Jurkat, Clone E6-1 (cell line): ENCODE data around the gene EML1.

ENCODE experiments used
- DNase-seq: peaks from one replicate; pipeline ENCODE4 v3.0.0-alpha.2; 2011; ENCODE audit warnings: low read depth, low spot score
- H3K4me3 ChIP-seq: 2 replicates; pipeline ENCODE4 v1.5.1; 2011; ENCODE audit warnings: mild to moderate bottlenecking, low read length, control low read depth, moderate library complexity

Gene EML1

DNA sequence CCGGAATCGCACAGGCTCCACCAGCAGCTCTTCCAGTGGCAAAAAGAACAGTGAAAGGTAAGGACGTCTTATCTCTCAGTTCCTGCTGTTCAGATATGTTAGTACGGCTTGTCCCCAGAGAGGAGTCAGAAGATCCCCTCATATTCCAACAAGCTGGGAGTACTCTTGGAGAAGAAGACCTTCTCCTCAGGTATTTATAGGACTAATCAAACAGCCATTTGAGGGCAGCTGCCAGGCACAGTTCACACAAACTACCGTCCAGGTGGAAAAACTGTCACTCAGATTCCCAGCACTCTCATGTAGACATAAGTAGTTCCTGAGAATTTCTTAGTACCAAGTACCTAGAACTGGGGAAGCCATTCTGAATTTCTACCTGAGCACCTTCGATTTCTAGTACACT is 85.3 kb downstream of the EML1 start:
- H3K4me3 ChIP-seq, result no peak overlapping the region
- DNase-seq, result no peak

DNA sequence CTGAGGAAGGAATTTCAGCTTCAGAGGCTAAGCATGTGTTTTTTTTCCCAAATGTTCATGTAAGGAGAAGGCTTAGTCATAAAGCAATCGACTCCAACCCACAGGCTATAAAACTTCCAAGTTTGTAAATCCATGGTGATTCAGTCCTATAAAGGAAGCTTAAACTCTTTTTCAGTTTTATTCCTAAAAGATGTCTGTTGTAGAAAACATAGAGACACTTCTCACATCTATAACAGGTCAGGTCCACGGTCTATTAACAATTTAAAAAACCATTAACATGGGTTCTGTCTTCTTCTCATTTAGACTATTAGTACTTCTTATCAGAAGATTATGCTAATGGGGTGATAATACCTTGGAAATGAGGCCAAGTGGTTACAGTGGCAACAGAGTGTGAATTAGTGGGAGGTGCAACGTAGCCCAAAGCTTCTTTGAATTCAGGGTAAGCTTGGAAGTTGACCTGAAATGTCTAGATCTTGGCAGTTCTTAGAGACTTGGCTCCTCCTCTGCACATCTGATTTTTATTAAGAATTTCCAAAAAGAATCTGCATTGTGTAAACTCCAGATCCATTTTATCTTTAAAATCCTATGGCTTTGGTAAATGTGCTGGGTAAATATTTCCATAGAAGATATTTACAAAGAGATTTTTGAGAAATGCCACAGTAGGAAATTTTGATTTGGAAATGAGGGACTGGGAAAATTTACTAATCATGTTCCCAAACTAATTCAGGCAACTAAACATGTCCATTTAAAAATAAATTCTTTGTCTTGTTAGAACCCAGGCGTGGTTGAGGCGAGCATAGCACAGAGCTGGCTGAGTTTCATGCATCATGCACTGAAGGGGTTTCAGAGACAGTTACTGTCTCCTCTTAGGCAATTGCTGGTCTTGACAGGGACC is 86.4 kb downstream of the EML1 start:
- H3K4me3 ChIP-seq, result no peak overlapping the region
- no peak for DNase-seq

DNA sequence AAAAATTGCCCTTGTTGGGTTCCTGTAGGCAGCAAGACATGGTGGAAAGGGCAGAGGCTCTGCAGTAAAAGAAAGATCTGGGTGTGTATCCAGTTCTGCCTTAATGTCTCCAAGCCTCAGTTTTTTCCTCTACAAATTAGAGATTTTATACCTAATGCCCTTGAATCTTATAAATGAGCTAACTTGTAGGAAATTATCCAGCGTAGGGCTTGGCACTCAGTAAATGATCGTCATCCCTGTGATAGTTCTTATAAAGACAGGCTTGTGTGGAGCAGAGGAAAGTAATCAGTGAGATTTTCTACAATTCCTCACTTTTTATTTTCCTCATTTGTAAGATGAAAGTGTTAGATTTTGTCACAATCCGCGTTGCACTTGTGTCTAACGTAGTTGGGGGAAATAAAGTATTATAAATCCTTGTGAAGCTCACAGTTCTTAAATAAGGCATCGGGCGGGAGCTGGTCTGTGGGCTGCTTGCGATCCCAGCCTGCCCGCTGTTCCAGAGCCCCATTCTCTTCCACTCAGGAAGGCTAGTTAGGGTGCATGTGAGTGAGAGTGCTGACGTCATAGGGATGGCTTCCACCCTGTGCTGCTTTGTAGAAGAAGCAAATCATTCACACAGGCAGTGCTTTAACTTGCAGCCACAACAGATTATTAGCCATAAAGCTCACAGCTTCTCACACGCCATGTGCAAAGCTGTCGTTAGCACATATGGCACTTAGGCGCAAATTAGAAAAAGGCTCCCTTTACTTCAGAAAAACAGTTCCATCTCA is 87.6 kb downstream of the EML1 start:
- no peak for DNase-seq

DNA sequence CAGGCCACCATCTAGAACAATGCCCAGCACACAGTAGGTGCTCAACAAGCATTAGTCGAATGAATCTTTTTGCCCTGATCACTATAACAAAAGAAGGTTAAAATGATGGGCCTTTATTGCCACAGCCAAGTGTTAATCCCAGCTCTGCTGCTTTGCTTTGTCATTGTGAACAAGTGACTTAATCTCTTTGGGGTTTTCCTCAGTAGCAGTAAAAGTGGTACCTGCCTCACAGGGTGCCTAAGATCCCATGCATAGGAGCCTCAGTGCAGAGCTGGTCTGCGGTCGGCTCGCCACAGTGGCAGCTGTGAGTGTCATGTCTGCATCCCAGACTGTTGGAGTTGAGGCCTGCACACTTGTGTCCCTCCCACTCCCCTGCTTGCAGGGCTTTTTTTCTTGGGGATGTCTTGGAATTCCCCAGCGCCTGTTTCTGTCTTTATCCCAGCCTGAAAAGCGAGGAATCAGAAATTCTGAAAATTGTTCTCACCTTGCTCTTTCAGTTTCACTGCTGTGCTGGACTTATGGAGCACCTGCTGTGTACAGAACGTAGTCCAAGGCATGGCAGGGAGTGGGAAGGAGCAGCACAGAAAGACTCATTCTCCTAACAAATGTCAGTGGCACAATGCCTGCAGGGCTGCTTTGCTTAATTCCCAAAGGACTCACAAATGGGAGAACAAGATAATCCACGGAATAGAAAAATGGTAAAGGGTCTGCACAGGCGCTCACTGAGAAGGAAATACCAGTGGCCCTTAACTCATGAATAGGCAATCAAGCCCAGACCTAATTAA is 90.8 kb downstream of the EML1 start:
- no peak for DNase-seq
- H3K4me3 ChIP-seq, result no peak overlapping the region

More for the DNA sequence above, 87.6 kb downstream of the EML1 start:
- H3K4me3 ChIP-seq, result no peak overlapping the region

DNA sequence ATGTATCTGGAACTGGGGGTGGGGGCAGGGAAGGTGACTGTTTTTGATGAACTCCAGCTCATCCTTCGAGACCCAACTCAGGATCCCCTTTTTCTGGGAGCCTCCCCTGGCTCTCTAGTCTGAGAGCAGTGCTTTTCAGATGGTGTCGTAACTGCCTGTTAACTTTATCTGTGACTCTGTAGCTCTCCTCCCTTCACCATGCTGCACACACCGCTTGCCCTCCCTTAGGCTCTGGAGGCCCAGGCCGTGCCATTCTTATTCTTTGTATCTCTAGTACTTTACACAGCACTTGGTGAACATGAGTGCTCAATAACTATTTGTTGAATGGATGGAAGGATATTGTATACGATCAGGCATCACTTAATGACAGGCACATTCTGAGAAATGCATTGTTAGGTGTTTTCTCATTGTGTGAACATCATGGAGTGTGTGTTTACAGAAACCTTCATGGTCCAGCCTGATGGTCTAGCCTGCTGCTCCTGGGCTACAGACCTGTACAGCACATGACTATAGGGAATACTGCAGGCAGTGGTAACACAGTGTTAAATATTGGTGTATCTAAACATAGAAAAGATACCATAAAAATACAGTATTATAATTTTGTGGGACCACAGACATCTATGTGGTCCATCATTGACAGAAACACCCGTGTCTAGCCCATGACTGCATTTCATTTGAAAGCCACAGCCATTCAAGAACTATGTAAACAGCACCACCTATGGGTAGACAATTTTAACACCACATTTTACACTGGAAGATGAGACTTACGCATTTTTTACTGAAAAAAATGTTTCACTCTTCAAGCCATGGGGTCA is 91.8 kb downstream of the EML1 start:
- DNase-seq, result peak; percentile 60
- H3K4me3 ChIP-seq, result no peak overlapping the region

DNA sequence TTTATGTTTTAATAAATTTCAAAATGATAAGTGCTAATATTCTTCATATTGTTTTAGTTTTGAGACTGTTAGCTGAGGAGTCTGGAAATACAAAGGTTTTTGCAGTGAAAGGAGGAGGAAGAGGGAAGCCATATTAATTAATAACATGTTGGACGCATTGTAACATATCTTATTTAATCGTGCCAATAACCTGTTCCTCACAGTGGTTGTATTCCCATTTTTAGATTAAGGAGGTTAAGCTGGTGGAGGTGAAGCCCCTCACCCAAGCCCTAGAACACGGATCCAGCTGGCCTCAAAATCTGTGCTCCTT is 92.4 kb downstream of the EML1 start:
- no peak overlapping the region for H3K4me3 ChIP-seq
- DNase-seq, result no peak

DNA sequence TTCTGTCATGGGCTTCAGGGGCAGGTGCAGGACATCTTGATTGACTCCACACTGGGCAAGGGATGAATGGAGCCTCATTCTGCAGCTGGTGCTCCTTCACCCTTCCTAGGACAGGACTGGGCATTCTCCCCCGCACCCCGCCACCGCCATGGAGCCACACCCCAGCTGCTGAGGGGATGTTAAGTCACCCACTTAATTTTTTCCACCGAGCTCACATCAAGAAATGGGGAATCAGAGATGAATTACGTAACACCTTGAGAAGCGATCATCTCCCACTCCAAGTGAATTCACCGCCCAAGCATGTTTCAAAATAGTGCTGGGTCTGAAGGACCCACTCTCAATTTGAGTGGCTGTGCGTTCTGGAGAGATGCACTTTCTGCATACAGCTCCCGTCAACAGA is 94.2 kb downstream of the EML1 start:
- H3K4me3 ChIP-seq, result no peak overlapping the region
- DNase-seq, result no peak

DNA sequence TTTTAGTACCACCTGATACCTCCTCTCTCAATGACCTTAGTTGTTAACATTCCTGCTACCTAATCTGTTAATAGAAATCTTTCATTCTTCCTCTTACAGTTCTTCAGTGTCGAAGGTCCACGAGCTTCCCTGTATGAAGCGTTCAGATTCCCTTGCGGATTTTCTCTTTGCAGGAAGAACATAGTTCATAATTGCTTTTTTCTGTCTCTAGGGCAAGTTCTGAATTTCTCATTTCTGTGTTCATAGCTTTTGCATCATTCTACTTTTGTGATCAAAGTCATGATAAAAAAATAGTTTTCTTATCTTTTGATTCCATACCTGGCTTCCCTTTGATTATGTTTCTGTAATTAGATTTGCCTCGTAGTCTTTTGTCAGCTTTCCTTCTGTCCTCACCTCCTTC is 94.9 kb downstream of the EML1 start:
- no peak for DNase-seq
- no peak overlapping the region for H3K4me3 ChIP-seq

DNA sequence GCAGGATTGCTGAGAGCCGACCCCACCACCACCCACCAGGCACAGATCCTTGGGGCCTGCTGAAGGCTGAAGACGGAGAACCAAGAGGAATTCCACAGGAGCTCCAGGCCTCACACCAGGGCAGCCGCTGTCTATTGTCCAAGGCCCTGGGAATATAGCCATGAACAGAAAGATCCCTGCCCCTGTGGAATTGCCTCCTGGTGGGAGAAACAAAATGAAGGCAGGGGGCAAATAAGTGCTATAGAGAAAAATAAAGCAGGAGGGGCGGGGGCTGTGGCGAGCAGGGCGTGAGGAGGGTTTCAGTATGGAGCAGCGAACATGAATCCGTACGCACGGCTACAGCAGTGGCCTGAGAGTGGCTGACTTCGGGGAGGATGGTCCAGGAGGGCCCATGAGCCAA is 96.1 kb downstream of the EML1 start:
- H3K4me3 ChIP-seq, result no peak overlapping the region
- DNase-seq, result no peak

DNA sequence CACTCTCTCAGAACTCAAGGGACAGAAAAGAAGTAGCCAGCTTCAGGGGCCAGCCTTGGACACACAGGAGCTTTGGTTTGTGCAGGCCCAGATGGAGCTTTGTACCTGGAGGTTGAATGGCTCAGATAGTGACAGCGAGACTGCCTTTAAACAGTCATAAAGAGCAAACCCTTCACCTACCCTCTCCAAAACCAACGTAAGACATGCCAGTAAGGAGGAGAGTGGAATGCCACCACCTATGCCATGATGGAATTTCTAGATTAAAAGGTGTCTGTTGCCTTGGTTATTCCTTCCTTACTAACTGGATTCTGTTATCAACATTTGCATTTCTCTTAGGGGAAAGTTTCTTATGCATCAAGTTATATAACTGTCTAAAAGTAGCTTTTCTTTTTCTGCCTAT is 98.1 kb downstream of the EML1 start:
- no peak for DNase-seq
- no peak overlapping the region for H3K4me3 ChIP-seq

DNA sequence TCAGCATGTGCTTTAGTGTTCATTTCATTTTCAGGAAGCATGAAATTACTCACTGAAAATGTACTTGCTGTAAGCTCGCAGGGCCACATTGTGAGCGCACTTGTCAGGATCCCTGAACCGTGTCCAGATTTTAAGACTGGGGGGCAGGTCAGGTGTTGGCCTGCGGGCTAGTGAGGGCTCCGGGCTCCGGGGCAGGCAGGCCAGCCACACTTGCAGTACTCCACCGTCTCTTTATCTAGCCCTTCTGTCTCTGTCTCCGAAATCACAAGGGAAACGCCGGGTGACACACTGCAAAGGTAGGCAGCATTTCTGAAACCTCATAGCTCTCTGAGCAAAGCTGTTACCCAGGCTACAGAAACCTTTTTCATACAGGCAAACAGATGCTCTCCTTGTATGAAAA is 98.7 kb downstream of the EML1 start:
- H3K4me3 ChIP-seq, result no peak overlapping the region
- no peak for DNase-seq

DNA sequence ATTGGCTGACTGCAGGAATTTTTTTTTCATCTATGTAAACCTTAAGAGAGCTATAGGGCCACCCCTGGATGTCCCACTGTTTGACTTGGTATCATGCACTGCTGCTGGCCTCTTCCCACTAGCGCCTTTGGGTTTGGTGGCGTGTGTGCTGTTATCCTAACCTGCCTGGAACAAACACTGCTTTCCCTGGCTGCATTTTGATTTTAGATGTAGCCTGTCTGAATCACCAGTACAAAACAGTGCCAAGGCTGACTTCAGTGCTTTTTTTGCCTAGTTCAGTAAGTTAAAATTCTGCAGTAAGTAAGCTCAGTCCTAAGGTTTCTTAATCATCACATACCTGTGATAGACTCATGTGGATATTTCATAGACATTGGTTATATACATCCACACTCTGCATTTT is 99.2 kb downstream of the EML1 start:
- no peak overlapping the region for H3K4me3 ChIP-seq
- no peak for DNase-seq

DNA sequence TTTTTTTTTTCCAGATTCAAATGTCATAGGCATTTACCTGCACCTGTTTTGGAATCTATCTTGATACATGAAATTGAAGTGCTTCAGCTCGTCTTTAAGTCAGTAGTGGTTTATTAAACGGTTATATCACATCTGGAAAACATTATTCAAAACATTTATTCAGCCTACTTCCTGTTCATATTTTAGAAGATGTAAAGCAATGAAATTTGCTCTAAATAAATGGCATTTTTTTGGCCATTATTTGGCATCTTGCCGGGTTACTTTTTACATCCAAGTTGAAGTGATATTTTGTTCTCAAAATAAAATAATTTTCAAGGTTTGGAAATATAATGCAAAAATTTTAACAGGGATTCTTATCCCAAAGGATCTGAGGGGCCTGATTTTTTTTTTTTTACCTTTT is 103.1 kb downstream of the EML1 start:
- DNase-seq, result no peak
- H3K4me3 ChIP-seq, result no peak overlapping the region

DNA sequence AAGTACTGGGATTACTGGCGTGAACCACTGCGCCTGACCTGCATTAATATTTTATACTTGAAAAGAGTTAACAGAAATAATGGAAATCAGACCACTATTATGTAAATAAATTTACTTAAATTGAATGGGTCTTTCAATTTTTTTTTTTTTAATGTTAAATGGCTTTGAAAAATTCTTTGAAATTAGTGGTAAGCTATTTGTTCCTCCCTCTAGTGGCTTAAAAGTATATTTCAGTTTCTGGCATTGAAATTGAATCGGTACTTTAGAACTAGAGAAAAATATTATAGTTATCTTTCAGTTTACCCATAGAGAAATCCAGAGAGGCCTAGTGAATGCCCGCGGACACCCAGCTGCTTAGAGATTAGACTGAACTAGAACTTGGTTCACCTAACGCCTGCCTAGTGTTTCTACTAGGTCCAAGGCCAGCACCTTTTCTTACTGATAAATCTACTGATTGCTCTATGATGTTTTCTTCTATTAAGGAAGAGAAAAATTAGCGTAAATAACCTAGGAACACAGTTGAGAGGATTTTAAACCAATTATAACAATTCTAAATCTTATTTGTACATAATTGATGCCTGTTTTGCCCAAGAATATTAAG is 106.5 kb downstream of the EML1 start:
- DNase-seq, result peak; percentile 41
- H3K4me3 ChIP-seq, result no peak overlapping the region

DNA sequence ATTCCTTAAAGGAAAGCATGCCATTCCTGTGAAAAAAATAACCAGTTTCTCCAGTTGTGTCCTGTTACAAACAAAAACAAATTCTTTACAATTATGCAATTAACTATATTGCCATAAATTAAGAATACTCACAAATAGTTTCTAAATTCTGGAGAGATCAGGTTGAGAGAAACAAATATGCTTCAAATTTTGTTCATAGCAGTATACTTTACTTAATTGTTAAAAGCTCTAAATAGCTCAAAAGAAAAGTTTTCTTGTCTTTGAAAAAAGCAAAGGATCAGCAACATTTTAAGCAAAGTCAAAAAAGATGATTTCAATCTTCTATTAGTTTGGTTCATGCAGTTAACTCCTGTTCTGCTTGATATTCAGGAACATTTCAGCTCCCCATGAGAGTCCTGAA is 109.7 kb downstream of the EML1 start:
- no peak overlapping the region for H3K4me3 ChIP-seq
- no peak for DNase-seq

DNA sequence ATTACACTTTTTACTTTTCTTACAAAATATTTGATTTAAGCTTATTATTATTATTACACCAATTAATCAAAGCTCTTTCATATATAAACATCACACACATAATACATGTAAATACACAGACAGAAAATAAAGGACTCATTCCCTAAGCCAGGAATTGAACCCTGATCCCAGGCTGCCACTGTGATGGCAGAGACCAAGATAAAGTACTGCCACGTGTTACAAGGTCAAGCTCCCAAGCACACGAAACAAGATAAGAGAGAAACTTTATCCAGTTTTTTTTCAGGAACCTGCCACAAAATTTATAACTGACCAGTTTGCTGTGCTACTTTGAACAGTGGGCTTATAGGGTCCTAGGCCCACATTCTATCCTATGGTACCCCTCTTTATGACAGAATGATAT is 111.3 kb downstream of the EML1 start:
- no peak for DNase-seq
- H3K4me3 ChIP-seq, result no peak overlapping the region

DNA sequence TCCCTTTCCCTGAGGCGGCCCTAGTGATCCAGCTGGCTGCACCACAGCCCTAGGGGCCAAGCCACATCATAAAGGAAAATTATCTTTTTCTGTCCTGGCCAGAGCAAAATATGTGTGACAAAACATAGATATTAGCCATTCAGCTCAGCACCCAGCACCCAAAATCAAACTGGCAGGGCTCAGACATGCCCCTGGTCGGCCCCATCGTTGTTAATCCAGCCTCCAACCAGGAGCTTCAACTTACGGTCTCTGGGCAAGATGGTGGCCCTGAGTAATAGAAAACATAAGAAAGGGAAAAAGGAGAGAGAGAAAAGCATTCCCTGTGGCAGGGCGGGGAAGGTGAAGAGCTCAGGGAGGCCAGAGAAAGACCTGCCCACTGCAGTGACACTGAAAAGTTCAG is 111.9 kb downstream of the EML1 start:
- no peak overlapping the region for H3K4me3 ChIP-seq
- DNase-seq, result no peak

DNA sequence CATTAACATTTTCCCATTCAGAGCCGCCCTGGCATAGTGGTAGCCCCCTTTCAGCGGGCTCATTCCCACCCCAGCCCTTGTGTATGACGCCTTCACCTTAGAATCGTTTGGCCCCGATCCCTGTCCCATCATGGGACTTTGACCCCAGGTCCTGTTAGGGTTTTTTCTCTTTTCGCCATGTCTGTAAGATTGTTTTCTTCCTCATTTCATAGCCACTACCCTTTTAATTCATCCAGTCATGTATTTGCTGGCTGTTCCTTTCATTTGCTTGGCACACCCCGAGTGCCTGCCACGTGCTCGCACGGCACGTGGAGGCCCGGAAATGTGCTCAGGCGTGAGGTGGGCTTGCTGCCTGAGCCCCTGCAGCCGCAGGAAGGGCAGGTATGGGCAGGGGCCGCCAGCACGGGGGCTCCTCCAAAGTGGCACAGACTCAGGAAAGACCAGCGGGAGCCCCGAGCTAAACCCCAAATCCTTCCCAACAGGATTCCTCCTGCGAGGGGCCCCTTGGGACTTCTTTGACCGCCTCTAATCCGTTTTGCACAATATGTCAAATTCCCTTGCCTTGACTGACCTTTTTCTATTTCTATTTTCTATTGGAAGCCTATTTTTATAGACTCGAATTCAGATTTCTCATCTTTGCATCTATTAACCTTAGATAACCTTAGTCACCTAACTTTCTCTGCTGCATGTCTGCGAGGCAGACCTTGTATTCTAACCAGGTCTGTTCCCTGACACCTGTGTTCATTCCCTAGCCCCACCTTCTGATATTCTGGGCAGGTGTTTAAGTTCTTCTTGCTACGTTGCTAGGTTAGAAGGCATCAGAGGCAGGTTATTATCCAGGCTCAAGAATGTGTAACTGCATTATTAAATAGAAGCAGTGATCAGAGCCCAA is 114.8 kb downstream of the EML1 start:
- no peak overlapping the region for H3K4me3 ChIP-seq
- DNase-seq, result no peak
